HG03442 (cell line): ENCODE results near the gene ZNF574.
"Not testable (repeated sequence)": the region's sequence is repeated elsewhere in the genome, so short reads cannot be mapped to it uniquely, and the experiment has no call there.

ENCODE experiments used
- ATAC-seq: cut with Tn5 transposase; IDR thresholded peaks from one replicate; pipeline ENCODE4 v1.9.1; 2021; ENCODE audit warnings: mild to moderate bottlenecking, moderate library complexity; ENCODE audit not compliant: unreplicated experiment

Gene ZNF574

GRCh38 chr19:42098781-42099180 lies 22.8 kb downstream of the ZNF574 start:
- no peak for ATAC-seq

GRCh38 chr19:42099336-42099925 lies 23.5 kb downstream of the ZNF574 start:
- no peak for ATAC-seq

GRCh38 chr19:42100241-42100640 lies 24.3 kb downstream of the ZNF574 start:
- ATAC-seq: not testable (repeated sequence)

- ATAC-seq: no peak
Measured at GRCh38 chr19:42102877-42103276, 26.9 kb downstream of the ZNF574 start.

- ATAC-seq: no peak
Measured at GRCh38 chr19:42105368-42105767, 29.4 kb downstream of the ZNF574 start.

GRCh38 chr19:42108527-42109389 lies 32.8 kb downstream of the ZNF574 start:
- peak; percentile 64 for ATAC-seq

- ATAC-seq: no peak
Measured at GRCh38 chr19:42109896-42110295, 33.9 kb downstream of the ZNF574 start.

GRCh38 chr19:42110658-42111057 lies 34.7 kb downstream of the ZNF574 start:
- no peak for ATAC-seq

- no peak for ATAC-seq
Measured at GRCh38 chr19:42111384-42111783, 35.4 kb downstream of the ZNF574 start.

- ATAC-seq: no peak
Measured at GRCh38 chr19:42111811-42112210, 35.8 kb downstream of the ZNF574 start.

- ATAC-seq: peak; percentile 22
Measured at GRCh38 chr19:42113641-42114348, 37.8 kb downstream of the ZNF574 start.

- peak; percentile 43 for ATAC-seq
Measured at GRCh38 chr19:42114412-42114811, 38.4 kb downstream of the ZNF574 start.

GRCh38 chr19:42115219-42115618 lies 39.3 kb downstream of the ZNF574 start:
- ATAC-seq: peak; percentile 12

GRCh38 chr19:42115705-42116104 lies 39.7 kb downstream of the ZNF574 start:
- no peak for ATAC-seq

- no peak for ATAC-seq
Measured at GRCh38 chr19:42116308-42117075, 40.5 kb downstream of the ZNF574 start.

- ATAC-seq: no peak
Measured at GRCh38 chr19:42117076-42117475, 41.1 kb downstream of the ZNF574 start.

- ATAC-seq: no peak
Measured at GRCh38 chr19:42120276-42120980, 44.5 kb downstream of the ZNF574 start.

GRCh38 chr19:42121036-42121621 lies 45.2 kb downstream of the ZNF574 start:
- ATAC-seq: no peak

- no peak for ATAC-seq
Measured at GRCh38 chr19:42121656-42122069, 45.7 kb downstream of the ZNF574 start.
